Endometrial microvascular endothelial cells (primary cell): Measurements from ENCODE around the gene PIWIL4. TPM values are rescaled to one million over a fixed set of nuclear protein-coding genes. Genes with fewer than 3 reads are reported as not detected.

Experiments
- in situ Hi-C: cut with HindIII; loops from 2 replicates; pipeline ENCODE4 v1.10.0; 2017; ENCODE audit warnings: low sequenced_read_pairs, low pct_unique_long_range_greater_than_20kb; ENCODE audit errors: inconsistent ontology term
- total RNA-seq: library from RNA; depleted of rRNA; stranded (reverse); fragments of >200 nt; gene quantifications from one replicate; pipeline ENCODE4 v1.2.3, GENCODE V29; 2015; ENCODE audit errors: inconsistent ontology term

PIWIL4 gene
- total RNA-seq, 1 donor from 2014 or later, result not detected

DNA sequence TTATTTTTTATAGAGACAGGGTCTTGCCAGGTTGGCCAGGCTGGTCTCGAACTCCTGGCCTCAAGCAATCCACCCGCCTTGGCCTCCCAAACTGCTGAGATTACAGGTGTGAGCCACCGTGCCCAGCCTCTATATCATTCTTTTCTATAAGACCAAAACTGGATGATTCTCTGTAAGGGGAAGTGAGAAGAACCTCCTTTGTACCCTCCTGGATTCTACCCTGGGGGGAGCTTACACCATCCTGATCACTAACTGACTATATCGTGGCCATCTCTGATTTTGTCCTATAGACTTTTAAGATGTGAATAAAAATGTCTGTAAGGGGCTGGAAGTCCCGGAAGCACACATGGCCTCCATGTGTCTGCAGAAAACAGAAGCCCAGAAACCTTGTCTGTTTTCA lies 9.1 kb downstream of the PIWIL4 start:
- in situ Hi-C loops, result no loop called here

- in situ Hi-C loops, result no loop called here
Measured at GRCh38 chr11:94577841-94578240, 10.7 kb downstream of the PIWIL4 start.

GRCh38 chr11:94581926-94582325 lies 14.8 kb downstream of the PIWIL4 start:
- in situ Hi-C loops, result no loop called here

DNA sequence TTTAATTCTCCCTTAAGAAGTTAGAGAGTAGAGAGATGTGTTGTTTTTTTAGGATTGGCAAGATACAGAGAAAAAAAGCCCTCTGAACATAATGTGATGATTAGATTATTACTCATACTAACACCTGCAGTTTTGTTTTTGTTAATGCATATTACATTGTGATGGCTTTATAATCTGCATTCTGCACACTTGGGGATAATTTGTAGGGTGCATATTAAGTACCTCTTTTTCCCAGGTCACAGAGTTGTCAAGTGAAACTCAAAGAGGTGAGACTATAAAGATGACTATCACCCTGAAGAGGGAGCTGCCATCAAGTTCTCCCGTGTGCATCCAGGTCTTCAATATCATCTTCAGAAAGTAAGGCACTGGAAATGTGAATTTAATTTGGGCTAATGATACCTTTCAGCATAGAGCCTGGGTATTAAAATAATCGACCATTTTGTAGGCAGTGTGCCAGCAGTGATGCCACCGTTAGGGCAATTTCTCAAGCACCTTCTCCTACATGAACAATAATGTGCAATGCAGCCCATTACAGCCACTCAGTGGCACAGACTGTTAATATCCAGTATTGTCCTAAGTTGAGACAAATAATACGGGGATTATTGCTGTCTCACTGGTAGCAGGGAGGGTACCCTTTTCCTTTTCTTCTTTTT lies 16.2 kb downstream of the PIWIL4 start:
- in situ Hi-C loops, result no loop called here

DNA sequence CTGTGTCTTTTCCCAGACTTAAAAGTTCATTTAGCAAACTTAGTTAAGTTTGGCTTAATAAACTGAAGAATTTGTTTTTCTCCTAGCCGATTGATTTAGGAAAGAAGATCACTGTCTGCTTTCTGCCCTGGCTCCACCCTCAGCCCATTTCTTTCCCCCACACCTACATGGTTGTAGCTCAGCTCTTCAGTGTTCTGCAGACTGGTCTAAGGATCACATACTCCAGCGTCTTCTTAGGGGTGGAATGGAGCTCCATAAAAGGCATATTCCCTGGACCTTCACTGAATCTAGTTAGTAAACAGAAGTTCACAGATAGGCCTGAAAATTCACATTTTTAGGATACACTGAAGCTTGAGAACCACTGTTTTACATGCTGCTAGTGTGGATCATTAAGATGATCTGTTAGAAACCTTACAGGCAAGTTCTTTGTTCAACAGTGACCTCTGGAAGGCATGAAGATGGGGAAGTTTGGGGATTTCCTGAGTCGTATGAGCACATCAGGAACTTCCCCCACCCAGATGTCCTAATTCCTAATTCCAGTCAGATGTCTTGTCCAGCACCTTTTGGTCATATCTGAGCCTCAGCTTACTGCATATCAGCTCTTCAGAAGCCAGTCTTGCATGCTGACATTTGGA lies 16.8 kb downstream of the PIWIL4 start:
- in situ Hi-C loops, result no loop called here

- in situ Hi-C loops, result no loop called here
Measured at GRCh38 chr11:94584978-94585377, 17.8 kb downstream of the PIWIL4 start.

GRCh38 chr11:94585399-94585798 lies 18.2 kb downstream of the PIWIL4 start:
- in situ Hi-C loops, result no loop called here

- in situ Hi-C loops, result no loop called here
Measured at GRCh38 chr11:94586546-94586945, 19.4 kb downstream of the PIWIL4 start.

- in situ Hi-C loops, result no loop called here
Measured at GRCh38 chr11:94586978-94587377, 19.8 kb downstream of the PIWIL4 start.

DNA sequence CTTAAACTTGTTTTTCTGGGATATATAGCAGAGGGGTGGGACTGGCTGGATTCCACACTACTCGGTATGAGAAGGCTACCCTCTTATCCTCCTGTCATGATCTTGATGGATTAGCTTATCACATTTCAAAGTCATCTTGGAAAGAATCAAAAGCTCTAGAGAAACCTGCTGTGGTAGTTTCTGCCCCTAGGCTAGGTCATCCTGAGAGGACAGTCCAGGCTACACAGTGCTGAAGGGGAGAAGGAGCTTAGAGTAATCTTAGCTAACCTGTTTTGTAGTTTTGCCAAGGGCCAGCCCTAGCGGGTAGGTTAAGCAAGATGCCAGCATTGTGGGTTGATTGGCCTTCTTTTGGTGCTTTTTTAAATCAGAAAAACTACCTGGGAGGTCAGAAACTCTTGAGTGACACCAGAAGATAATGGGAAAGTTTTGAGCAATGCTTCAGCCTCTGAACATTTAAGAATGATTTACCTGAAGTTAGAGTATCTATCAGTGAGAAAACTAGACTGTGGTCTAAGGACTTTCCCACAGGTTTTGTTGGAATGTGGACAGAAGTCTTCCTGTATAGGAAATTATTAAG lies 21.3 kb downstream of the PIWIL4 start:
- in situ Hi-C loops, result no loop called here

DNA sequence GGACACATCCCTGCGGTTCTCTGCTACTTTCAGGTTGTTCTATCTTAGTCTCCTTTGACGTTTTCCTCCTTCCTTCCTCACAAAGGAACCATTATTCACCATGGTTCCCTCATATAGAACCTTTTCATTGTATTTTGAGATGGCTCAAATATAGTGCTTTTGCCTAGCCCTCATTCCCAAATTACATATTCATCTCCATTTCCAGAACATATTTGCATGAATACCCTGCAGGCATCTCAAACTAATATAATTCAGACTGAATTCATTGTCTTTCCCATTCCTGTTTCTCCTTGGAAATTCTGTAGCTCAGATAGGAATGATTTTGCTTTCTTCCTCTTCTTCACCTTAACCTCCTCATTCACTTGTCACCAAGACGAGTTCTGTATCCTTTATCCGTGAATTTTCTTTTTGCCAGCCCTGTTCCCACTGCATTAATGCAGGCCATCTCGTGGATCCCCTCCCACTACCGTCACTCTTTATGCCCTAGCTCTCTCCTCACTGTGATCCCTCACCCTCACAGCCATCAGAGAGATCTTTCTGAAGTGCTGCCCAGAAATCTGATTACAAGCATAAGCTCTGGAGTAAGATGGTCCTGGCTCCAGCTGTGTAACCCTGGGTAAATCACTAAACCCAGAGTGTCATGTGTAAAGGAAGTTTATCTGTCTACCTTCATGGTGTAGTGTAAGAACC lies 23.3 kb downstream of the PIWIL4 start:
- in situ Hi-C loops, result no loop called here

GRCh38 chr11:94593030-94593429 lies 25.9 kb downstream of the PIWIL4 start:
- in situ Hi-C loops, result no loop called here

DNA sequence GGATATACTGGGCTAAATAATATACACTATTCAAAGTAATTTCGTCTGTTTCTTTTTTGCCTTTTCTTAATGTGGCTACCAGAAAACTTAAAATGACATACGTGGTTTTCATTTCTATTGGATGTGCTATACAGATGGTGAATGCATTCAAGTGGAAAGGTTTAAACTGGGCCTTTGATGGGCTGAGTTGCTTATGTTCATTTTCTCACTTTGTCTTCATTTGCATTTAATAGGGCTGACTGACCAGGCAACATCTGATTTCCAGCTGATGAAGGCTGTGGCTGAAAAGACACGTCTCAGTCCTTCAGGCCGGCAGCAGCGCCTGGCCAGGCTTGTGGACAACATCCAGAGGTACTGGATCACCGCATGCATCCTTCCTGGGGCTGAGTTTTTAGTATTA lies 27.9 kb downstream of the PIWIL4 start:
- in situ Hi-C loops, result no loop called here

- in situ Hi-C loops, result no loop called here
Measured at GRCh38 chr11:94597896-94598295, 30.7 kb downstream of the PIWIL4 start.

DNA sequence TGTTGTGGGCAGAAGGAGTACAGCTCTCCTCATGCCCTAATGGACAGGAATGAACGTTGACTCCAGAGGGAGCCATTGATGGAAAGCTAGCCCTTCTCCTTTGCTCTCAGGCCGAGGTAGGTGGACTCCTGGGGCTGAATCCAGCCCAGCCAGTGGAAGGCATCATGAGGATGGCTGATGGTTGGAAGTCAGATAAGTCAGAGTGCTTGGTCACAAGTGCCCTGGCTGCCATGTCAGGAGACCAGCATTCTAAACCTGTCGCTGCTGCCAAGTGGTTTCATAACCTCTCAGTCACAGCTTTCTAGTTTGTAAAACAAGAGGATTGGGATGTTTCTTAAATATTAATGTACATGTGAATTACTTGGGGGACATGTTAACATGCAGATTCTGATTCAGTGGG lies 32.3 kb downstream of the PIWIL4 start:
- in situ Hi-C loops, result no loop called here

DNA sequence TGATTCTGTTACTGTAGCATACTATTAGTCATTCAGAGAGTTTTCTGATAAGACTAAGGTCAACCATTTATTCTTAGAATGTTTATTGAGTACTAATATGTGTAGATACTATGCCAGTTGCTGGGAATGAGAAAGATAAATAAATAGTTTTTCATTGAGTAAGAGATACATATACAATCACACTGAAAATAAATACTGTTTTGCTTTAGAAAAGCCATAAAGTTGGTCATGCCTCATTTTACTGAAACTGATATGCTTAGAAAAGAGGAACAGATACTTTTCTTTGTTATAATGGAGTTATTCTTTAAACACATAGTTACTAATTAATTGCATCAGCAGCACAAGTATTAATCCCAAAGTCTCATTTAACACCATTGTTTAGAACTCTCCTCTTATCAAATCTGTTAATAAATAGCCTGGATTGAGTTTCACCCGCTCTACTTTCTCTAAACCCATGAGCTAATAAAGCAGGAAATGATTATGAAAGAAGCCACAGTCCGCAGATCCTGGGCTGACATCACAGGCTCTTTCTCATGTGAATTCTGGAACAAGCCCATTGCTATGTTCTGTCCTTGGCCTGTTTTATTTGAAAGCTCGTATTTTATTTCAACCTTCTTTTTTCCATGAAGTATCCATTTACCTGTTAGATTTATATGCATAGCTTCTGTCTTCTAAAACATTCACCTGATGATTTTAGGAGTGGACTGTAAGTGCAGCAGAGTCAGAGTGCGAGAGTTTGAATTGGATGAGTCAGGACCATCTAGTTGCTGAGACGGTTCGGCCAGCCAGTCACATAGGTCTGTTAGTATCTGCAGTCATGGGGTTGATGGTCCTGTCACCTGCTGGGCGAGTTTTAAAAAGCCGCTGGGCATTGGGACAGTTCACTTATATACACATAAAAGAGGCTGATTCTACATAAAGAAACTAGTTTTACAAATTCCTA lies 35.5 kb downstream of the PIWIL4 start:
- in situ Hi-C loops, result no loop called here

GRCh38 chr11:94603587-94603986 lies 36.4 kb downstream of the PIWIL4 start:
- in situ Hi-C loops, result no loop called here

- in situ Hi-C loops, result no loop called here
Measured at GRCh38 chr11:94604482-94604881, 37.3 kb downstream of the PIWIL4 start.

- in situ Hi-C loops, result no loop called here
Measured at GRCh38 chr11:94613120-94613519, 46.0 kb downstream of the PIWIL4 start.
